HepG2 (cell line): ENCODE data around the gene CPLX3. TPM values are rescaled to one million over a fixed set of nuclear protein-coding genes. Genes with fewer than 3 reads are reported as not detected.

Source experiments
- ARID3A ChIP-seq: IDR thresholded peaks from 2 replicates; pipeline ENCODE4 v1.6.1; 2012; ENCODE audit warnings: low read depth, low read length, improper control_type of control experiment
- BATF2 ChIP-seq: sonication (generic); formaldehyde crosslinking; IDR thresholded peaks from 2 replicates; pipeline ENCODE4 v1.8.0; 2022; ENCODE audit warnings: mild to moderate bottlenecking, missing genetic modification reagents, moderate library complexity
- BCL6 ChIP-seq: IDR thresholded peaks from 2 replicates; pipeline ENCODE4 v1.6.1; 2016; ENCODE audit warnings: missing genetic modification reagents, missing compliant biosample characterization
- BRD4 ChIP-seq: sonication (generic); formaldehyde crosslinking; IDR thresholded peaks from 2 replicates; pipeline ENCODE4 v1.4.0; 2020; ENCODE audit warnings: missing genetic modification reagents
- CTCF ChIP-seq: sonication (generic); formaldehyde crosslinking; IDR thresholded peaks from 2 replicates; pipeline ENCODE4 v1.5.0; 2020; ENCODE audit warnings: mild to moderate bottlenecking, missing genetic modification reagents, moderate library complexity
- FOXP1 ChIP-seq, 2 experiments: fragments of 450-650 bp in 1 of 2; IDR thresholded peaks; 2 replicates each; pipeline ENCODE4 v1.6.1; 2017 to 2018; ENCODE audit warnings: antibody characterized with exemption in 1 of 2
- KLF6 ChIP-seq: IDR thresholded peaks from 2 replicates; pipeline ENCODE4 v1.8.0; 2016; ENCODE audit warnings: missing biosample characterization, missing genetic modification reagents
- MZF1 ChIP-seq: sonication (generic); formaldehyde crosslinking; IDR thresholded peaks from 2 replicates; pipeline ENCODE4 v1.8.1; 2023; ENCODE audit warnings: mild to moderate bottlenecking, missing genetic modification reagents, borderline replicate concordance
- NCOA5 ChIP-seq: sonication (generic); formaldehyde crosslinking; IDR thresholded peaks from 2 replicates; pipeline ENCODE4 v1.4.0; 2020; ENCODE audit warnings: missing genetic modification reagents
- ONECUT2 ChIP-seq: sonication (generic); formaldehyde crosslinking; IDR thresholded peaks from 2 replicates; pipeline ENCODE4 v1.4.0; 2020; ENCODE audit warnings: missing genetic modification reagents
- PRMT3 ChIP-seq: sonication (generic); formaldehyde crosslinking; IDR thresholded peaks from 2 replicates; pipeline ENCODE4 v1.8.1; 2022; ENCODE audit warnings: low read depth, mild to moderate bottlenecking, moderate library complexity, missing genetic modification reagents, borderline replicate concordance
- RAD21 ChIP-seq: fragments of 450-650 bp; formaldehyde crosslinking; IDR thresholded peaks from 2 replicates; pipeline ENCODE4 v1.5.0; 2020; ENCODE audit warnings: mild to moderate bottlenecking
- SRY ChIP-seq: sonication (generic); formaldehyde crosslinking; IDR thresholded peaks from 2 replicates; pipeline ENCODE4 v1.8.0; 2022; ENCODE audit warnings: mild to moderate bottlenecking, missing genetic modification reagents
- ZNF136 ChIP-seq: sonication (generic); formaldehyde crosslinking; IDR thresholded peaks from 2 replicates; pipeline ENCODE4 v1.8.1; 2022; ENCODE audit warnings: low read depth, mild to moderate bottlenecking, moderate library complexity, missing genetic modification reagents
- ZNF251 ChIP-seq: sonication (generic); formaldehyde crosslinking; IDR thresholded peaks from 2 replicates; pipeline ENCODE4 v1.9.0; 2021; ENCODE audit warnings: mild to moderate bottlenecking, missing genetic modification reagents
- ZNF30 ChIP-seq: sonication (generic); formaldehyde crosslinking; IDR thresholded peaks from 2 replicates; pipeline ENCODE4 v1.5.0; 2020; ENCODE audit warnings: mild to moderate bottlenecking, missing genetic modification reagents
- ZNF317 ChIP-seq: sonication (generic); formaldehyde crosslinking; IDR thresholded peaks from 2 replicates; pipeline ENCODE4 v1.5.0; 2020; ENCODE audit warnings: mild to moderate bottlenecking, missing genetic modification reagents
- ZNF484 ChIP-seq: sonication (generic); formaldehyde crosslinking; IDR thresholded peaks from 2 replicates; pipeline ENCODE4 v1.5.1; 2020; ENCODE audit warnings: mild to moderate bottlenecking, low read depth, missing genetic modification reagents, borderline replicate concordance
- ZNF788 ChIP-seq: sonication (generic); formaldehyde crosslinking; IDR thresholded peaks from 2 replicates; pipeline ENCODE4 v1.5.0; 2020; ENCODE audit warnings: mild to moderate bottlenecking, missing genetic modification reagents, borderline replicate concordance
- ZSCAN31 ChIP-seq: sonication (generic); formaldehyde crosslinking; IDR thresholded peaks from 2 replicates; pipeline ENCODE4 v1.5.0; 2020; ENCODE audit warnings: low read depth, mild to moderate bottlenecking, missing genetic modification reagents
- polyA plus RNA-seq, 8 experiments: library from polyadenylated mRNA; depleted of rRNA in 3 of 8; stranded (reverse) in 7 of 8; unstranded in 1 of 8; fragments of >200 nt; fragmentation: Illumina TruSeq in 4 of 8; extraction: Trizol in 4 of 8; gene quantifications; 2 replicates each; pipeline versions ENCODE4 v1.2.1 to v1.2.3, GENCODE V29; 2011 to 2016; ENCODE audit warnings: low read depth in 4 of 8, missing spikeins in 1 of 8, mixed read lengths in 1 of 8; ENCODE audit not compliant: insufficient read depth in 1 of 8
- total RNA-seq, 5 experiments: library from RNA; depleted of rRNA; stranded (reverse); fragments of >200 nt; fragmentation: Illumina TruSeq; extraction: Trizol; gene quantifications; 2 replicates each; pipeline ENCODE4 v1.2.3, GENCODE V29; 2016; ENCODE audit warnings: low read depth in 1 of 5
- TF ChIP-seq, protein P1 (sequence below): IDR thresholded peaks from 2 replicates; pipeline ENCODE4 v1.6.1; 2012; ENCODE audit warnings: low read length, improper control_type of control experiment
- TF ChIP-seq, protein P2 (sequence below): sonication (generic); formaldehyde crosslinking; IDR thresholded peaks from 2 replicates; pipeline ENCODE4 v1.8.0; 2022; ENCODE audit warnings: missing genetic modification reagents, low read depth, mild to moderate bottlenecking, borderline replicate concordance

CPLX3 gene
- total and polyA plus RNA-seq, 2 of the 13 experiments (the other 11 are each of a cell fraction or from before 2014, with no cell fraction given), result not detected

DNA sequence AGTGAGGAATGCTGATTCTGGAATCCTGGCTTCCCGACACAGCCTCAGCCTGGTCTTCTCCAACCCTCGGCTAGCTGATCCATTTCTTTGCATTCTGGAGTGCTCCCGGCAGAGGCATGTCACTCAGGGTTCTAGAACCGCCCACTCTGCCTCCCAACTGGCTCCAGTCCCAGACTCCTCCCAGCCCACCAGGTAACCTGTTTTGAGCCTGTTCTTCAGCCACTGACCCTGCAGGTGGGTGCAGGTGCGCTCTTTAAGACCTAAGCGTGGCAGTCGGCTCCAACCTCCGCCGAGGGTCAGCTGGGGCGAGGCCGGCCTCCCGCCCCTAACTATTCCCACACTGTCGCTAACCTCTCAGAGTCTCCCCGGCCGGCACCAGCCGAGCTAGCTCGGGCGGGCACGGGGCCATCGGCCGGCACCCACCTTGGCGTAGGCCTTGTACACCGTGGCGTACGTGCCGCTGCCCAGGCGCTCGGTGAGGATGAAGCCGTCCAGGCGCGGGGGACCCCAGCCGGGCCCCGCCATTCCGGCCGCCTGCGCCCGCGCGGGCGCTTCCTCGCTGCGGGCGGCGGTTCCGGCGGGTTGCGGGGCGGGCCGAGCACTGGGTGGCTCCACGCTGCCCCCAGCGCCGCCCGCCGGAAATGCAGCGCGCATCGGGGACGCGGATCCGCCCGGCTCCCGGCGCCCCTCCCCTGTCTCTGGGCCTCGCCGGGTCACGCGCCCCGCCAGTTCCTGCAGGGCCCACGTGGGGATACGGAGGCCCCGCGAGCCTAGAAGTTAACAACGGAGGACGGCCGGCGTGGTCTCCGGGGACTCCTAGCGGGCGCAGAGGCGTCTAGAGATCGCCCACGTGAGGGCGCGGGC is 16.4 kb downstream of the CPLX3 start, which contains the start of gene ULK3 (continued):
- TF ChIP-seq ARID3A (no peak), ZNF30 (CRISPR knock-in tag) (no peak), PRMT3 (CRISPR knock-in tag) (no peak), ZNF317 (CRISPR knock-in tag) (0 out of 2 replicates have a peak, but pooled peaks have one; percentile 31), CTCF (peak; percentile 74), BCL6 (CRISPR knock-in tag) (peak; percentile 11; the same call in 1 of the 2 replicates), ZNF788 (peak; percentile 67), MZF1 (CRISPR knock-in tag) (no peak), ZNF484 (CRISPR knock-in tag) (no peak), NCOA5 (CRISPR knock-in tag) (no peak), ZSCAN31 (peak; percentile 83), SRY (peak; percentile 82), RAD21 (peak; percentile 77), ZNF136 (CRISPR knock-in tag) (no peak), FOXP1 (IDR thresholded peaks at IDR 0.05) (no peak), FOXP1 (CRISPR knock-in tag; IDR thresholded peaks at IDR 0.05) (no peak), ZNF251 (no peak), KLF6 (CRISPR knock-in tag) (0 out of 2 replicates have a peak, but pooled peaks have one; percentile 17), BATF2 (CRISPR knock-in tag) (no peak), BRD4 (CRISPR knock-in tag) (no peak), ONECUT2 (CRISPR knock-in tag) (no peak)
- TF ChIP-seq, protein P1, sequence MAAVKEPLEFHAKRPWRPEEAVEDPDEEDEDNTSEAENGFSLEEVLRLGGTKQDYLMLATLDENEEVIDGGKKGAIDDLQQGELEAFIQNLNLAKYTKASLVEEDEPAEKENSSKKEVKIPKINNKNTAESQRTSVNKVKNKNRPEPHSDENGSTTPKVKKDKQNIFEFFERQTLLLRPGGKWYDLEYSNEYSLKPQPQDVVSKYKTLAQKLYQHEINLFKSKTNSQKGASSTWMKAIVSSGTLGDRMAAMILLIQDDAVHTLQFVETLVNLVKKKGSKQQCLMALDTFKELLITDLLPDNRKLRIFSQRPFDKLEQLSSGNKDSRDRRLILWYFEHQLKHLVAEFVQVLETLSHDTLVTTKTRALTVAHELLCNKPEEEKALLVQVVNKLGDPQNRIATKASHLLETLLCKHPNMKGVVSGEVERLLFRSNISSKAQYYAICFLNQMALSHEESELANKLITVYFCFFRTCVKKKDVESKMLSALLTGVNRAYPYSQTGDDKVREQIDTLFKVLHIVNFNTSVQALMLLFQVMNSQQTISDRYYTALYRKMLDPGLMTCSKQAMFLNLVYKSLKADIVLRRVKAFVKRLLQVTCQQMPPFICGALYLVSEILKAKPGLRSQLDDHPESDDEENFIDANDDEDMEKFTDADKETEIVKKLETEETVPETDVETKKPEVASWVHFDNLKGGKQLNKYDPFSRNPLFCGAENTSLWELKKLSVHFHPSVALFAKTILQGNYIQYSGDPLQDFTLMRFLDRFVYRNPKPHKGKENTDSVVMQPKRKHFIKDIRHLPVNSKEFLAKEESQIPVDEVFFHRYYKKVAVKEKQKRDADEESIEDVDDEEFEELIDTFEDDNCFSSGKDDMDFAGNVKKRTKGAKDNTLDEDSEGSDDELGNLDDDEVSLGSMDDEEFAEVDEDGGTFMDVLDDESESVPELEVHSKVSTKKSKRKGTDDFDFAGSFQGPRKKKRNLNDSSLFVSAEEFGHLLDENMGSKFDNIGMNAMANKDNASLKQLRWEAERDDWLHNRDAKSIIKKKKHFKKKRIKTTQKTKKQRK, result no peak
- TF ChIP-seq, protein P2, sequence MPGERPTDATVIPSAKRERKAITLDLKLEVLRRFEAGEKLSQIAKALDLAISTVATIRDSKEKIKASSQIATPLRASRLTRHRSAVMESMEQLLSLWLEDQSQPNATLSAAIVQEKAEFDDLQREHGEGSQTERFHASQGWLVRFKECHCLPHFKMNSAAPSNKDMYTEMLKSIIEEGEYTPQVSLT (CRISPR knock-in tag), result no peak
